Measurements from ENCODE around the gene PIGV.

DNA sequence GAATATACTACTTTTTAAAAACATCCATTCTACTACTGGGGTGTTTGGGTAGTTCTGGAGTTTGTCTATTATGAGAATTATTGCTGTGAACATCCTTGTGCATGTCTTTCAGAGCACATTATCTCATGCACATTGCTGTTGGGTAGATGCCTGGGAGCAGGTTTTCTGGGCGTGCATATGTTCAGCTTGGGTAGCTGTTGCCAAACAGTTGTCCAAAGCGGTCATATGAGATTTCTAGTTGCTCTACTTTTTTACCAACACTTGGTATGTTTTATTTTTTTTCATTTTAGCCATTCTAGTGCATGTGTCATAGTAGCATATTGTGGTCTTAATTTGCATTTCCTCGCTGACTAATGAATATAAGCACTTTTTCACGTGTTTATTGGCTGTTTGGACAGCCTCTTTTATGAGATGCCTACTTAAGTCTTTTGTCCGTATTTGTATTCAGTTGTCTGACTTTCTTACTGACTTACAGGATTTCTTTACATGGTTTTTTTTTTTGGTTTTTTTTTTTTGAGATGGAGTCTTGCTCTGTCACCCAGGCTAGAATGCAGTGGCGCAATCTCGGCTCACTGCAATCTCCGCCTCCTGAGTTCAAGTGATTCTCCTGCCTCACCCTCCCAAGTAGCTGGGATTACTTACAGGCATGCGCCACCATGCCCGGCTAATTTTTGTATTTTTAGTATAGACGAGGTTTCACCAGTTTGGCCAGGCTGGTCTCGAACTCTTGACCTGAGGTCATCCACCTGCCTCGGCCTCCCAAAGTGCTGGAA lies 56.9 kb downstream of the PIGV start:
- TF ChIP-seq, protein P1, sequence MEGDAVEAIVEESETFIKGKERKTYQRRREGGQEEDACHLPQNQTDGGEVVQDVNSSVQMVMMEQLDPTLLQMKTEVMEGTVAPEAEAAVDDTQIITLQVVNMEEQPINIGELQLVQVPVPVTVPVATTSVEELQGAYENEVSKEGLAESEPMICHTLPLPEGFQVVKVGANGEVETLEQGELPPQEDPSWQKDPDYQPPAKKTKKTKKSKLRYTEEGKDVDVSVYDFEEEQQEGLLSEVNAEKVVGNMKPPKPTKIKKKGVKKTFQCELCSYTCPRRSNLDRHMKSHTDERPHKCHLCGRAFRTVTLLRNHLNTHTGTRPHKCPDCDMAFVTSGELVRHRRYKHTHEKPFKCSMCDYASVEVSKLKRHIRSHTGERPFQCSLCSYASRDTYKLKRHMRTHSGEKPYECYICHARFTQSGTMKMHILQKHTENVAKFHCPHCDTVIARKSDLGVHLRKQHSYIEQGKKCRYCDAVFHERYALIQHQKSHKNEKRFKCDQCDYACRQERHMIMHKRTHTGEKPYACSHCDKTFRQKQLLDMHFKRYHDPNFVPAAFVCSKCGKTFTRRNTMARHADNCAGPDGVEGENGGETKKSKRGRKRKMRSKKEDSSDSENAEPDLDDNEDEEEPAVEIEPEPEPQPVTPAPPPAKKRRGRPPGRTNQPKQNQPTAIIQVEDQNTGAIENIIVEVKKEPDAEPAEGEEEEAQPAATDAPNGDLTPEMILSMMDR (tag by site-specific recombination; IDR thresholded peaks at IDR 0.05), result no peak
- TF ChIP-seq ZNF274 (IDR thresholded peaks at IDR 0.05; ENCODE audit: low read length) (no peak), ZNF274 (tag by site-specific recombination; IDR thresholded peaks at IDR 0.05; ENCODE audit: borderline replicate concordance) (no peak), REPIN1 (tag by site-specific recombination; IDR thresholded peaks at IDR 0.05; ENCODE audit: low read depth) (no peak), ZFP41 (tag by site-specific recombination; IDR thresholded peaks at IDR 0.05; ENCODE audit: borderline replicate concordance) (no peak), ZNF10 (tag by site-specific recombination; IDR thresholded peaks at IDR 0.05) (no peak), MZF1 (tag by site-specific recombination; IDR thresholded peaks at IDR 0.05; ENCODE audit: borderline replicate concordance) (no peak), ZNF626 (tag by site-specific recombination; IDR thresholded peaks at IDR 0.05) (no peak)
- TF ChIP-seq, protein P2, sequence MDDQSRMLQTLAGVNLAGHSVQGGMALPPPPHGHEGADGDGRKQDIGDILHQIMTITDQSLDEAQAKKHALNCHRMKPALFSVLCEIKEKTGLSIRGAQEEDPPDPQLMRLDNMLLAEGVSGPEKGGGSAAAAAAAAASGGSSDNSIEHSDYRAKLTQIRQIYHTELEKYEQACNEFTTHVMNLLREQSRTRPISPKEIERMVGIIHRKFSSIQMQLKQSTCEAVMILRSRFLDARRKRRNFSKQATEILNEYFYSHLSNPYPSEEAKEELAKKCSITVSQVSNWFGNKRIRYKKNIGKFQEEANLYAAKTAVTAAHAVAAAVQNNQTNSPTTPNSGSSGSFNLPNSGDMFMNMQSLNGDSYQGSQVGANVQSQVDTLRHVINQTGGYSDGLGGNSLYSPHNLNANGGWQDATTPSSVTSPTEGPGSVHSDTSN (CRISPR knock-in tag; IDR thresholded peaks at IDR 0.05), result no peak
